Activated CD4-positive, CD25-positive, alpha-beta regulatory T cell treated with anti-CD3 and anti-CD28 coated beads, Interleukin-2, amount 50 U/mL, for 16 hours (primary cell): ENCODE results near the gene ASH1L.
"Not testable (repeated sequence)": the region's sequence is repeated elsewhere in the genome, so short reads cannot be mapped to it uniquely, and the experiment has no call there.

Experiments
- DNase-seq: peaks from one replicate; pipeline ENCODE4 v3.0.0-alpha.2; 2020; ENCODE audit warnings: low read depth, low spot score

Gene ASH1L, protein sequence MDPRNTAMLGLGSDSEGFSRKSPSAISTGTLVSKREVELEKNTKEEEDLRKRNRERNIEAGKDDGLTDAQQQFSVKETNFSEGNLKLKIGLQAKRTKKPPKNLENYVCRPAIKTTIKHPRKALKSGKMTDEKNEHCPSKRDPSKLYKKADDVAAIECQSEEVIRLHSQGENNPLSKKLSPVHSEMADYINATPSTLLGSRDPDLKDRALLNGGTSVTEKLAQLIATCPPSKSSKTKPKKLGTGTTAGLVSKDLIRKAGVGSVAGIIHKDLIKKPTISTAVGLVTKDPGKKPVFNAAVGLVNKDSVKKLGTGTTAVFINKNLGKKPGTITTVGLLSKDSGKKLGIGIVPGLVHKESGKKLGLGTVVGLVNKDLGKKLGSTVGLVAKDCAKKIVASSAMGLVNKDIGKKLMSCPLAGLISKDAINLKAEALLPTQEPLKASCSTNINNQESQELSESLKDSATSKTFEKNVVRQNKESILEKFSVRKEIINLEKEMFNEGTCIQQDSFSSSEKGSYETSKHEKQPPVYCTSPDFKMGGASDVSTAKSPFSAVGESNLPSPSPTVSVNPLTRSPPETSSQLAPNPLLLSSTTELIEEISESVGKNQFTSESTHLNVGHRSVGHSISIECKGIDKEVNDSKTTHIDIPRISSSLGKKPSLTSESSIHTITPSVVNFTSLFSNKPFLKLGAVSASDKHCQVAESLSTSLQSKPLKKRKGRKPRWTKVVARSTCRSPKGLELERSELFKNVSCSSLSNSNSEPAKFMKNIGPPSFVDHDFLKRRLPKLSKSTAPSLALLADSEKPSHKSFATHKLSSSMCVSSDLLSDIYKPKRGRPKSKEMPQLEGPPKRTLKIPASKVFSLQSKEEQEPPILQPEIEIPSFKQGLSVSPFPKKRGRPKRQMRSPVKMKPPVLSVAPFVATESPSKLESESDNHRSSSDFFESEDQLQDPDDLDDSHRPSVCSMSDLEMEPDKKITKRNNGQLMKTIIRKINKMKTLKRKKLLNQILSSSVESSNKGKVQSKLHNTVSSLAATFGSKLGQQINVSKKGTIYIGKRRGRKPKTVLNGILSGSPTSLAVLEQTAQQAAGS (N-terminal part only)

DNA sequence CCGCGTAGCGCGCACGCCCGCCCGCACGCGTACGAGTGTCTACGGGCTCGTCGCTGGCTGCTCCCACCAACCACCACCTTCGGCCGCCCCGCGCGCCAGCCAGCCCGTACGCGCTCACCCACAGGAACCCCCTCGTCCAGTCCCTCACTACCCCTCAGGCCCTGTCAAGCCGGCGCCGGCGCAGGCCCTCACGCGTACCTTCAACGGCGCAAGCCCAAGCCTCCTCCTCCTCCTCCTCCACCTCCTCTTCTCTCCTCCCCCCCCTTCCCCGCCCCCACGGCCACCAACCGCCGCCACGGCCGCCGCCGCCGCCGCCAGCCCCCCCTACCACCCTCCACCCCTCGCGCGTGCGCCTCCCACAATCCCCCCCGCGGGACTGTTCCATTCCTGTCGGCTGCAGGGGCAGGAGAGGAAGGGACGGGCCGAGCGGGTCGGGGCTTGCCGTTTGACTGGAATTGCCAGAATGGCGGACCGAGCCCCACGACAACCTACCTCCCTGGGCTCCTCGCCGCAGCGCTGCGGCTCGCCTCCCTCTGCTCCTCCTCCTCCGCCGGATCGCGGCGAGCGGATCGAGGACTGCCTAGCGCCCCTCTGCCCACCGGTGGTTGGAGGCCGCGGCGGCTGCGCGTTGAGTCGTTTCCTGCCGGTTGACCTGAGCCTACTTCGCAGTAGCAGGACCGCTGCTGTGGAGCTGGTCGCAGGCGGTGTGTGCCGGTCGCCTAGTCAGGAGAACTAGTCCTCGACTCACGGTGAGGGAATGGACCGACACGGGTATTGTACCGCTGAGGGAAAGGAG, at the start of gene ASH1L:
TSS of gene ASH1L (minus strand) at position 223 of the 796 bp plus-strand sequence. CDS start 41,284 bp downstream, outside the sequence.
- DNase-seq = peak; percentile 90

DNA sequence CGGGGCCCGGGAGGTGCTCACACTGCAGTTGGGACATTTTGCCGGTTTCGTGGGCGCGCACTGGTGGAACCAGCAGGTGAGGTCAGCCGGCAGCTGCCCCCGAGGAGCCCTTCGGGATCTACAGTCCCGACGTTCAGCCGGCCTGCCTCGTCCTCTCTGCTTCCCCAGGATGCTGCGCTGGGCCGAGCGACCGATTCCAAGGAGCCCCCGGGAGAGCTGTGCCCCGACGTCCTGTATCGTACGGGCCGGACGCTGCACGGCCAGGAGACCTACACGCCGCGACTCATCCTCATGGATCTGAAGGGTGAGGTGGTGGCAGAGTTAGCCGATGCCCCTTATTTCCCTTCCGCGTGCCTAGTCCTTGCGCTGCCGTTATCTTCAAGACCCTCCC, 47.6 kb upstream of the ASH1L start:
- DNase-seq = not testable (repeated sequence)

DNA sequence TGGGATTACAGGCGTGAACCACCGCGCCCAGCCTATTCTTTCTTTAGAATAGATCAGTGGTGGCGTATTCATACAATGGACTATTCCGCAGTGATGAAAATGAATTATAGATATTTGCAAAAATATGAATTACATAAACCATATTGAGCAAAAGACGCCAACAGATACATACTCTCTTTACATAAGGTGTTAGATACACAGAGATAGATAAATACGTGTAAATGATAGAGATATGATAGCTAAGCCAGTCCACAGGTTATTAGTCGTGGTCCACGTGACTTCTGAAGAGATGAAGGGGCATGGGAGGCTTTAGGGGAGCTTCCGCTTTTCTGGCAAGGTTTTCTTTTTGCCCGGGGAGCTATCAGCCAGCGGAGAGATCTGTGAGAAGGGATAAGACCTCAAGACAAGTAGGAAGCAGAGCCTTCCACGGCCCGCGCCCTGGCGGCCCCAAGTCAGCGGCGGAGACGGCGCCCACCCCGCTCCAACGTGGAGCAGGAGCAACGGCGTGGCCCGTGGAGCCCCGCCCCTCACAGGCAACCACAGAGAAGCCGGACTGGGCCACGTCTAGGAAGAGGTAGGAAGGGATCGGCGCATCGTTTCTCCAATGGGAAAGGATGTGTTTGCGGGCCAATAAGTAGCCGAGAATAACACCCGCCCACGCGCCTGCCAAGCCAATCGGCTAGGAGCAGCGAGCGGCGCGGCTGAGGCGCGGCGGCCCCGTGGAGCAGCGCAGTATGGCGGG, 47.1 kb upstream of the ASH1L start, which contains the start of gene MSTO1:
TSS of gene MSTO1 (plus strand) at position 704 of the 742 bp plus-strand sequence. CDS start at position 735, 31 bp downstream.
- peak; percentile 89 for DNase-seq

DNA sequence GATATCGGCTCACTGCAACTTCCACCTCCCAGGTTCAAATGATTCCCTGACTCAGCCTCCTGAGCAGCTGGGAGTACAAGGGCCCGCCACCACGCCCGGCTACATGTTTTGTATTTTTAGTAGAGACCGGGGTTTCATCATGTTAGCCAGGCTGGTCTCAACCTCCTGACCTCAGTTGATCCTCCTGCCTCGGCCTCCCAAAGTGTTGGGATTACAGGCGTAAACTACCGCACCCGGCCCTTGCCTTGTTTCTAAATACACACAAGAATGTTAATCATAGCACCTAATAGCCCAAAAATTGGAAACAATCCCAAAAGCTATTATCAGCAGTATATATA, 46.3 kb upstream of the ASH1L start:
- DNase-seq = no peak

DNA sequence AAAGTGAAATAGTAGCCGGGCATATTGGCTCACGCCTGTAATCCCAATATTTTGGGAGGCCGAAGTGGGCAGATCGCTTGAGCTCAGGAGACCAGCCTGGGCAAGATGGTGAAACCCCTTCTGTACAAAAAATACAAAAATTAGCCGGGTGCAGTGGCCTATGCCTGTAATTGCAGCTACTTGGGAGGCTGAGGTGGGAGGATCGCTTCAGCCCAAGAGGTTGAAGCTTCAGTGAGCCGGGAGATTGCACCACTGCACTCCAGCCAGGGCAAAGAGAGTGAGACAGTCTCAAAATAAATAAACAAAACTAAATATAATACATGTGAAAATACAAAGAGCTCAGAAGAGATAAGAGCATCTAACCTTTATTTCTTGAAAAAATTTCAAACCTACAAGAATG, 45.1 kb upstream of the ASH1L start:
- DNase-seq = no peak

DNA sequence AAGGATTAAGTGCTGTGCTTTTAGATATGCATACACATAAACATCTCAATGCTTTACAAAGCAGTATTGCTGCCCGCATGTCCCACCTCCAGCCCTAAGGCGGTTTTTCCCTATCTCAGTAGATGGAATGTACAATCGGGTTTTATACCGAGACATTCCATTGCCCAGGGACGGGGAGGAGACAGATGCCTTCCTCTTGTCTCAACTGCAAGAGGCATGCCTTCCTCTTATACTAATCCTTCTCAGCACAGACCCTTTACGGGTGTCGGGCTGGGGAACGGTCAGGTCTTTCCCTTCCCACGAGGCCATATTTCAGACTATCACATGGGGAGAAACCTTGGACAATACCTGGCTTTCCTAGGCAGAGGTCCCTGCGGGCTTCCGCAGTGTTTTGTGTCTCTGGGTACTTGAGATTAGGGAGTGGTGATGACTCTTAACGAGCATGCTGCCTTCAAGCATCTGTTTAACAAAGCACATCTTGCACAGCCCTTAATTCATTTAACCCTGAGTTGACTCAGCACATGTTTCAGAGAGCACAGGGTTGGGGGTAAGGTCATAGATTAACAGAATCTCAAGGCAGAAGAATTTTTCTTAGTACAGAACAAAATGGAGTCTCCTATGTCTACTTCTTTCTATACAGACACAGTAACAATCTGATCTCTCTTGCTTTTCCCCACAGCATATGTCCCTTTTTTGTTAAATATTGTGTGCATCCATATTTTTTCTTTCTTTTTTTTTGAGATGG, 37.4 kb upstream of the ASH1L start:
- DNase-seq = not testable (repeated sequence)

DNA sequence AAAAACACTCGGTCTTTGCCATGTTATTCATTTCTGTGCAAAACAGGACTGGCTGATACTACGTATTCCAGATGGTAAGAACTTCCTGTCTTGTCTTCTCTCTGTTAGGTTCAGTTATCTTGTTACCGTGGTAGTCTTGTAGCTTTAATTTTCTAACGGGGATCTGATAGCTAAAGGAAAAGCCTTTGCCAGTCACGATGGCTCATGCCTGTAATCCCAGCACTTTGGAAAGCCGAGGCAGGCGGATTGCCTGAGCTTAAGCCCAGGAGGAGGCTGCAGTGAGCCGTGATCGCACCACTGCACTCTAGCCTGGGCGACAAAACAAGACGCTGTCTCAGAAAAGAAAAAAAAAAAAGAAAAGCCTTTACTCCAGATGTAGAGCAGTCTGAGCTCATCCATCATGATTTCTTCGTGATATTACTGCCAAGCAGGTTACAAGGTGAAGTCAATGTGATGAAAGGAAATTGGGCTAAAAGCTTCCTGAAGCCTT, 36.3 kb upstream of the ASH1L start:
- DNase-seq = no peak

DNA sequence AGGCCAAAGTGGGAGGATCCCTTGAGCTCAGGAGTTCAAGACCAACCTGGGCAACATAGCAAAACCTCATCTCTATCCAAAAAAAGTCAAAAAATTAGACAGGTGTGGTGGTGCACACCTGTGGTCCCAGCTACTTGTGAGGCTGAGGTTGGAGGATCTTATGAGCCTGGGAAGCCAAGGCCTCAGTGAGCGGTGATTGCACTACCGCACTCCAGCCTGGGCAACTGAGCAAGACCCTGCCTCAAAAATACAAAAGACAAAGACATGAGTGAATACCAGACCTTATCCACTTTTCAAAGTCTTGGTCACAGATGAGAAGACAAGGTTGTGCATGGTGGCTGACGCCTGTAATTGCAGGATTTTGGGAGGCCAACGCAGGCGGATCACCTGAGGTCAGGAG, 34.3 kb upstream of the ASH1L start:
- DNase-seq = no peak

DNA sequence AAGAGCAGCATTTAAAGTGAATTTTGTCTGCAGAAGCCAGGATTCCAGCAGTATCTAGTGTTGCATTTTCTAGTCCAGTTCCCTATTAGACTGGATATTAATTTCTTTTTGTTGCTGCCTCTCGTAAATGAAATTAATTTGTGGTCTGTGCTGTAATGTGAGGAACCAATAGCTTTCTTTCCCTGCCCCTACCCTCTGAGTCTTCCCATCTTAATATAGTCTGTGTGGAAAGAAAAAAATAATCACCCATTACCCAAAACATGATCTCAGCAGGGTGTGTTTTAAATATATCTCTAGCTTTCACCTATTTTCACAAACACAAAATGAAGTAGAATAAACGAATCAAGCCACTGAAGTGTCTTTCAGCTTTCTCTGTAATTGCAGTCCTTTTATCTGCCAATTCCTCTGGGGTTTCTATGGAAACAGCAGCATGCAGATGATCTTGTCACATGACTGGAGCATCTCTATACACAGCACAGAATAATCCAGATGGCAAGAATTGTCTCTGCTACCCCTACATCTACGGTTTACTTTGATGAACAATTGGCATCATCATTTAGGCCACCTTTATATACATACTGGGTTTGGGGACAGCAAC, 33.4 kb upstream of the ASH1L start:
- not testable (repeated sequence) for DNase-seq

DNA sequence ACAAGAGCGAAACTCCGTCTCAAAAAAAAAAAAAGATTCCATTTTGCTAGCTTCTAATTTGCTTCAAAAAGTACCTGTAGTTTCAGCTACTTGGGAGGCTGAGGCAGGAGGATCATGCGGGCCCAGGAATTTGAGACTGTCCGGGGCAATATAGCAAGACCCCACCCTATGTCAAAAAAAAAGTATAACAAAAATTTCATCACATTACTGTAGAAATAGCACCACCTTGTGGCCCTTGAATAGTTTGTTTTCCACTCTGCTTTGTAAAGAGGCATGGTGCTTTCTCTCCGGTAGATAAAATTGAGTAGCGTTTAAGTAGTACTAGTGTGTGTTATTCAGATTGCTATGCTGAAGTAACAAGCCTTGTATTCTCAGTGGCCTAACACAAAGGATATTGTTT, 29.2 kb upstream of the ASH1L start:
- DNase-seq = peak; percentile 10

DNA sequence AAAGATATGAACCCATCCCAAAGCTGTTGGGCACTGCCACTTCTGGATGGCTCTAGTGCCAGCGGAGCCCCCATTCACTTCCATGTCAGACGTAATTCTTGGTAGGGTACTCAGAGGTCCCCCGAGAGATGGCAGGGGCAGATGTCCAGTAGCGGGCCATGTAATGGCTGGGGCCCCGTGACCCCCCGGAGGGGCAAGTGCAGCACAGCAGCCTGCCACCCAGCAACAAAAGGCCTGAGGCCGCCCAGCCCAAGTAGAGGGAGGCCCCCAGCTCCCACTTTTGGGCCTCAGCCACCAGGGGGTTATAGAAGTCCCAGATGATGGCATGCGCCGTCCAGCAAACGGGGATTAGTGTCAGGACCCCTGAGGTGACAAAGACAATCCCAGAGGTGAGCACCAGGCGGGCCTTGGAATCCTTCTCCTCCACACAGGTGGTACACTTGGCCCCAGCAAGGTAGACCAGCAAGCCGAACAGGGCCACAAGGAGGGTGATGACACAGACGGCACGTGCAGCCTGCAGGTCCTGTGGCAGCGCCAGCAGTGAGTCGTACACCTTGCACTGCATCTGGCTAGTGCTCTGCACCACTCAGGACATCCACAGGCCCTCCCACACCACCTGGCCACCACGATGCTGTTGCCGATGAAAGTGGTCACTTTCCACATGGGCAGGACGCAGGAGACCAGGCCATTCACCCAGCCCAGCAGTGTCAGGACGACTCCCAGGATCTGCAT, 28.1 kb upstream of the ASH1L start:
- not testable (repeated sequence) for DNase-seq

DNA sequence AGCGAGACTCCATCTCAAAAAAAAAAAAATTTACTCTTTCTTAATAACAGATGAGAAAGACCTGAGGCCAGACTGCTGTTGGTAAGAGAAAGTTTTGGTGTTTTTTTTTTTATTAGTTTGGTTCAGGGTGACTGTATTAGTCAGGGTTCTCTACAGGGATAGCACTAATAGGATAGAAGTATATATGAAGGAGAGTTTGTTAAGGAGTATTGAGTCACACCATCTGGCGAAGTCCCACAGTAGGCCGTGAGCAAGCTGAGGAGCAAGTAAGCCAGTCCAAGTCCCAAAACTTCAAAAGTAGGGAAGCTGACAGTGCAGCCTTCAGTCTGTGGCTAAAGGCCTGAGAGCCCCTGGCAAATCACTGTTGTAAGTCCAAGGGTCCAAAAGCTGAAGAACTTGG, 26.7 kb upstream of the ASH1L start:
- not testable (repeated sequence) for DNase-seq

DNA sequence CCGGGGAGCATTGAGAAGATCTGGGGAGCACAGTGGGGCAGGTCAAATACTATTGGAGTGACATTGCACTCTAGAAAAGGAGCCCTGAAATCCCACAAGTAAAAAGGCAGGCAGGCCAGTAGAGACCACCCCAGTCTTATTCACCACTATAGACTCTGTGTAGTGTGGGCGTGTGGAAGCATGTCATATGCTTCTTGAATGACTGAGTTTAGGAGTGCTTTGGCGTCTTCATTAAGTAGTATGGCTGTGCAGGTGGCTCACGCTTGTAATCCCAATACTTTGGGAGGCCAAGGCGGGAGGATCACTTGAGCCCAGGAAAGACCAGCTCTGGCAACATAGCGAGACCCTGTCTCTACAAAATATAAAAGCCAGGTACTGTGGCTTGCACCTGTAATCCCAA, 21.2 kb upstream of the ASH1L start:
- not testable (repeated sequence) for DNase-seq

DNA sequence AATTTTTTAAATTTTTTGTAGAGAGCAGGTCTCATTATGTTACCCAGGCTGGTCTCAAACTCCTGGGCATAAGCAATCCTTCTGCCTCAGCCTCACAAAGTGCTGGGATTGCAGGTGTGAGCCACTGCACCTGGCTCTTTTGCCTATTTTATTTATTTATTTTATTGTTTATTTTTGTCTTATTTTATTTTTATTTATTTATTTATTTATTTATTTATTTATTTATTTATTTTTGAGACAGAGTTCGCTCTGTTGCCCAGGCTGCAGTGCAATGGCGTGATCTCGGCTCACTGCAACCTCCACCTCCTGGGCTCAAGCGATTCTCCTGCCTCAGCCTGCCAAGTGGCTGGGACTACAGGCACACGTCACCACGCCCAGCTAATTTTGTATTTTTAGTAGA, 13.0 kb upstream of the ASH1L start:
- DNase-seq = not testable (repeated sequence)

DNA sequence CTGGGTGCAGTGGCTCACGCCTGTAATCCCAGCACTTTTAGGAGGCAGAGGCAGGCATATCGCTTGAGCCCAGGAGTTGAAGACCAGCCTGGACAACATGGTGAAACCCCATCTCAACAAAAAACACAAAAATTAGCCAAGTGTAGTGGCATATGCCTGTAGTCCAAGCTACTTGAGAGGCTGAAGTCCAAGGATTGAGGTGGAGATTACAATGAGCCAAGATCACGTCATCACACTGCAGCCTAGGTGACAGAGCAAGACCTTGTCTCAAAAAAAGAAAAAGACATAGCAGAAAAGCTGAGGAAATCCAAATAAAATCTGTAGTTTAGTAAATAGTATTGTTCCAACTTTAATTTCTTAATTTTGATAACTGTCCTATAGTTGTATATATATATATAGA, 11.5 kb upstream of the ASH1L start:
- no peak for DNase-seq

DNA sequence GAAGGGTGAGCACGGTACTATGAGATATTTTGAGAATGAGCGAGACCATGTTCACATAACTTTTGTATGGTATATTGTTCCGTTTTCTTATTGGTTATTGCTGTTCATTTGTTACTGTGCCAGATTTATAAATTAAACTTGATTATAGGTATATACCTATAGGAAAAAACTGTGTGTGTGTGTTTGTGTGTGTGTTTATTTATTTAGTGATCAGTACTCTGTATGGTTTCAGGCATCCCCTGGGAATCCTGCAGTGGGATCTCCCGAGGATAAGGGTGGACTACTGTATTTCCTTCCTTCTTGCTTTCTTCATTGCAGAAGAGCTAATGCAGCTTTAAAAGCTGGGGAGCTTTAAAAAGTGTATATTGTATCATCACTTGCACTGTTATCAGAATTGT, 8.0 kb upstream of the ASH1L start:
- no peak for DNase-seq

DNA sequence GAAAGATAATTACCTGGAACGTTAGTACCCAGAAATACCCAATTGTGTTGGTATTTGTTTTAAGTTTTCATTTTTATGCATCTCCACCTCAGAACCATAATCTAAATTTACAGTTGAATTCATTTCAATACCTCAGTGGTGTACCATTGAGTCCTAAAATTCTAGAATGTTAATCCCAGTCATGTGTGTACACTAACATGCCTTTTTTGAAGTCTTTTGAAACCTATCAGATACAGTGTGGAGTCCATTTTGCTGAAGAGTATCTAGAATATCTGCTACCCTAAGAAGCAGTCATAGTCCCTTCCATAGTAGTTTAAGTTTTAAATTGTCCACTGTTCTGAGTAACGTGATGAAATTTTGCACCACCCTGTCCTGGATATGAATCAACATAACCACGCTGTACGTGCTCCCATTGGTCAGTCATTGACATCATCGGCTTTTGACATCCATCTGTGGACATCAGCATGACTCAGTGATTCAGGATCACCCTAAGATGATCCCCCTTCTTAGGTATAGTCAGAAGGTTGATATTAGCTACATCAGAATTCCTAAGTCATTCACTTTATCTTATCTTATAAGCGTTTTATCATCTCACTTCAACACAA, 7.5 kb upstream of the ASH1L start:
- no peak for DNase-seq

DNA sequence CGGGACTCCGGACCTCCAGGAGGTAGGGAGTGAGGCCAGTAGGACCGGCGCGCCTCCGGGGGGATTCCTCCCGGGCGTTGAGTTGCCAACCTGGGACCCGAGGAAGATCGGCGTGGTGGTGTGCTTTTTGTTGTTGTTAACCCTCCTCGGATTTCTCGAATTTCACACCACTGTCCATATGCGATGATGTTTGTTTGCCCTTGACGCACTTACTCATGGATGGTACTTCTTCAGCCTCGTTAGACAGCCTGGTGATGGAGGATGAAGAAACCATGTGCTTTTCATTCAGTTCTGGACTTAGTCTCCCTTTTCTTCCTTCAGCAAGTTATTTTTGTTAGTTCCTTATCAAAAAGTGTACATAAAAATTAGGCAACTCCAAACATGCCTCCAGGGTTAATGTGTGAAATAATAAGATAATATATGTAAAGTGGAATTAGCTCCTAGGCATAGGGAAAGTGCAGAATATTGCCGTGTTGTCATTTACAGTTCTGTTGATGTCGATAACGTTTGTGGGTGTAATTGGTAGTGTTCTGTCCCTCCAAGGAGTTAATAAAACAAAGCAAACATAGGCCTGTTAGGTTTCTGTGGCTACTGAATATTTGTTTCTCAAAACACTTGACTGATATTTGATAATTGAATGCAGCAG, 897 bp upstream of the ASH1L start:
- DNase-seq = not testable (repeated sequence)
